NCI-H2196 (cell line): ENCODE results near the gene NPR2.
A peak's percentile ranks its signal among the peaks of the same experiment; 100 is the strongest.

Source experiments
- DNase-seq: peaks from one replicate; lab custom pipeline; 2025; ENCODE audit not compliant: unreplicated experiment; lab: John Stamatoyannopoulos, UW

Gene NPR2

DNA sequence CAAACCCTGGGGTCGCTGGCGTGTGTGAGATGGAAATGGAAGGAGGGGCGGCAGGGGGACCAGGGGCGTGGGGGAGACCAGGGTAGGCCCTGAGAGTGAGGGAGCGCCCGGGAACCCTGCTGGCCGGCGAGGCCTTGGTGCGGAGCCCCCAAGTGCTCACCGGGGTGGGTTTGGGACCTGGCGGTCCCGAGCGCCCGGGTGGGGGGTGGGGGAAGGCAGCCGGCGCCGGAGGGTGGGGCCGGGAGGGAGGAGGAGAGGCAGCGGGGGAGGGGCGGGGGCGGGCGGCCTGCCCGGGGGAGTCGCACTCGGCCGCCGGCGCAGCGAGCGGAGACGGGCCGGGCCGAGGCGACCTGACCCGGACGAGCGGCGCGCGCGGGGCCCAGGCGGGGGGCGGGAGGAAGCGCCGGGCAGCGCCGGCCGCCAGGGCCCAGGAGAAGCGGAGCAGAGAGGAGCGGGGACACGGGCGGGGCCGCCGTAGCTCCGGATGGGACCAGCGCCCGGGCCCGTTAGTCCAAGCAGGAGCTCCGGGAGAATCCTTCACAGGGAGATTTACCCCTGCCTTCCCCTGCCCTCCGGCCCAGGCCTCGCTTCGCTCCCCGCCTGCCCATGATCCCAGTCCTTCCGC lies at the start of gene NPR2:
Gene NPR2 (plus strand): TSS at position 295 of the 625 bp plus-strand sequence. CDS start 818 bp downstream, outside the sequence.
- no peak for DNase-seq

GRCh38 chr9:35741740-35742139 lies 49.7 kb upstream of the NPR2 start:
- no peak for DNase-seq

GRCh38 chr9:35743452-35743851 lies 47.9 kb upstream of the NPR2 start:
- DNase-seq, result no peak

GRCh38 chr9:35743880-35744518 lies 47.4 kb upstream of the NPR2 start:
- no peak for DNase-seq

DNA sequence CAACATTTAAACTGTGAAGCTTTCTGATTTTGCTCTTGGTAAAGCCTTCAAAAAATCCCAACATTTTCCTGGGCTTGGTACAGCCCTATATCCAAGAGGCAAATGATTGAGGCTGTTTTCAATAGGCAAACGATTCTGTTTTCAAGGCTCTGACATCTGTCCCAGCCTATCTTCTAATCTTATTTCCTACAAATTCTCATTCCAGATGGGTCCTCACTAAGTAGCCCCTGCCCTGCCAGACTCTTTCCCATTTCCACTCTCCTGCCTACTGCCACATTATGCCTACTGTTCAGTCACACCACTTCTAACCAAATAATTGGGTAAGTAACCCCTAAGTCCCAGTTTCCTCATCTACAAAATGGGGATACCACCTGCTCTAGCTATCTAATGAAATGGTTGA lies 45.8 kb upstream of the NPR2 start:
- DNase-seq, result no peak

DNA sequence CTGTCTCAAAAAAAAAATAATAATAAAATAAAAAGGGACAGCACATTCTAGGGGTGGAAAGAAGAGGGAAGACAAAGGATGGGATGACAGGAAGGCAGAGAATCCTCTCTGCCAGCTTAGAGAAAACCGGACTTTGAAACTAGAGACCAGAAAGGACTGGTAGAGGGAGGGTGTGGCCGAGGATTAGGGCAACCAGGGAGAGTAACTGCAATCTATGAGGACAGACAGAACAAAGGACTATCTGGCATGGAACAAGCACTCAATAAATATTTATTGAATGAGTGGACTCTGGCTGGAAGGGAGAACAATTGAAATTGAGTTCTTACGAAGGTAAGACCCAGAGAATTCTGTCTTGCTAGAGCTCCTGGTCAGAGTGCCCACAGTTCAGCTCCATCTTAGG lies 44.8 kb upstream of the NPR2 start:
- DNase-seq, result no peak

DNA sequence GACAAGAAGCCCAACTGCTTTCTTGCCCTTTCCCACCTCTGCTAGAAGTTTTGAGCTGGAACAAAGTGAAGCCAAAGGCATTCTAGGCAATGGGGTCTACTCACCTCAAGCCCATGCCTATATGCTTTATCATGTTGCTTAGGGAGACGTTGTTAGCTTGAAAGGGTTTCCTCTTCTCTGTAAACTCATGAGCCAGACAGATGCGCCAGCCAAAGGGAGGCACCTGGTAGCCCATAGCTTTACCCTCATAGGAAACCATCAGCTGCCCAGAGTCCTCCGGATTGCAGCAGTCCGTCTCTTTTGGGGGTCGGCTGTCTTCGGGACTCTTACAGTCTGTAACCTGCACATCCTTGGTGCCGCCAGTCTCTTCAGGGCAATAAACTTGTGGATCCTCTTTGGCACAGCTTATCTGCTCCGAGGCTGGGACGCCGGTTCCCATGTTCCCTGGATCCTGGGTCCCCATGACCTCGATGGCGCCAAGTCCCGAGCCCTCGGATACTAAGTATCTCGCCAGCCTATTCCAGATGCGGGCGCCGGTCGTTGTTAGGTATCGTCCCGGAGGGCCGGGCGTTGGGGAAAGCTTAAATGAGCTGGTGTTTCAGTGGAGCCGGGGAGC lies 43.0 kb upstream of the NPR2 start:
- no peak for DNase-seq

GRCh38 chr9:35748858-35749514 lies 42.4 kb upstream of the NPR2 start, which contains the start of the genes GBA2 and RGP1:
TSS of gene GBA2 (minus strand) at chr9:35749228. CDS start at chr9:35748704, 524 bp downstream.
TSS of gene RGP1 (plus strand) at chr9:35749287. CDS start at chr9:35749756, 469 bp downstream.
- peak; percentile 88 for DNase-seq

GRCh38 chr9:35749515-35750255 lies 41.7 kb upstream of the NPR2 start:
- DNase-seq, result peak; percentile 31

DNA sequence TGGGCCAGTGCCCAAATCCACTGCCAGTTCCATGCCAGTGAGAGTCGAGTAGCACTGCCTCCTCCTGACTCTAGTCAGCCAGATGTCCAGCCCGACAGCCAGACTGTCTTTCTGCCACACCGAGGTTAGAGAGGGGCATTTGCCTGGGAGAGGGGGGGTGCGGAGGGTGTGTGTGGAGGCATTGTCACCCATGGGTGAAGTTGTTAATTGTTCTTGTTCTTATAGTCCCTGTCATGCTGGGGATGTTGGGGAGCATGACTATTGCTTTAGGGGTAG lies 41.2 kb upstream of the NPR2 start:
- DNase-seq, result no peak

DNA sequence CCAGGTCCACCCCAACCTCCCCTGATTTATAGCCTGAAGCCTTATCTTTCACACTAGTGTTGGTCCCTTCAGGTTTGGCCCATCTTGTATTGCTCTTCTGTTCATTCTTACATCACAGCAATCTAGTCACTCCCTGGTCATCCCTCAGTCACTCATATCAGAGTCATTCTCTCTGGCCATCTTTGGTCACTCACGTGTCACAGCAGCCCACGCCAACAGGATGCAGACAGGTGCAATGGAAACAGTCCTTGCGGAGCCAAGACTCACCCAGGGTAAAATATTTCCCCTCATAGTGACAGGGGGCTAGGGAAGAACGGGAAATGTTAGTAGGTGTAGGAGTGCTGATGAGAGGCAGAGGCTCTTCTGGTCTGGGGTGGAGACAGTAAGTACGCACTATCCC lies 37.9 kb upstream of the NPR2 start:
- no peak for DNase-seq

DNA sequence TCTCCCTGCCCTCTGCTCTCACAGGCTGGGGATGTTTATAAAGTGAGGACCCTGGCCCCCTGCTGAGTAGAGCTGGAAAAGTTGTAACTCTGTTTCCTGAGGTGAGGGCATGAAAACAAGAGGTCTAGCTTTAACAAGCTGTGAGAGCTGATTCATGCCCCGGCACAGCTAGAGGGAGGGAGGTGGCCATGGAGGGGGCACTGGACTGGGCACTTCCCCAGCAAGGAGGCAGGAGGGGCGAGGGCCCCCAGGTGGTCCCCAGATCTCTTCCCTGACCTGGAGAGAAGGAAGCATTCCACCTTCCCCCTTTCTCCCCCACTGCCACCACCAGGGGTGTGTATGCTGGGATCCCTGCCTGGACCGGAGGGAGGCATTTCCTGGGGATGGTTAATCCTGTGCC lies 37.1 kb upstream of the NPR2 start, which contains the start of gene MSMP:
Gene MSMP (minus strand): TSS at position 13 of the 400 bp plus-strand sequence. CDS start 147 bp downstream, outside the sequence.
- no peak for DNase-seq

DNA sequence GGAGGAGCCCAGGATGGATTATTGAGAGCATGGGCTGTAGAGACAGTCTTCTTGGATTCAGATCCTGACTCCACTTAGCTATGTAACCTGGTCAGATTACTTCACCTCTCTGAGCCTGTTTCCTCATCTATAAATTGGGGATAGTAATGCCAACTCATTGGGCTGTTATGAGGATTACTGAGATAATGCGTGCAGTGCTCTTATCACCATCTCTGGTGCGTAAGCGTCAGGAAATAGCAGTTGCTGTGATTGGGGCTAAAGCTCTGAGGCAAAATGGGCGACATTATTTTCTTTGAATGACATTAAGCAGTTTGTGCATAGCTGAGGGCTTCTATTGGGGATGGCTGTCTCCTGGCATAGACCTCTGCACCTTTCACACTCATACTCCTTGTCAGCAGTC lies 36.3 kb upstream of the NPR2 start:
- DNase-seq, result no peak

DNA sequence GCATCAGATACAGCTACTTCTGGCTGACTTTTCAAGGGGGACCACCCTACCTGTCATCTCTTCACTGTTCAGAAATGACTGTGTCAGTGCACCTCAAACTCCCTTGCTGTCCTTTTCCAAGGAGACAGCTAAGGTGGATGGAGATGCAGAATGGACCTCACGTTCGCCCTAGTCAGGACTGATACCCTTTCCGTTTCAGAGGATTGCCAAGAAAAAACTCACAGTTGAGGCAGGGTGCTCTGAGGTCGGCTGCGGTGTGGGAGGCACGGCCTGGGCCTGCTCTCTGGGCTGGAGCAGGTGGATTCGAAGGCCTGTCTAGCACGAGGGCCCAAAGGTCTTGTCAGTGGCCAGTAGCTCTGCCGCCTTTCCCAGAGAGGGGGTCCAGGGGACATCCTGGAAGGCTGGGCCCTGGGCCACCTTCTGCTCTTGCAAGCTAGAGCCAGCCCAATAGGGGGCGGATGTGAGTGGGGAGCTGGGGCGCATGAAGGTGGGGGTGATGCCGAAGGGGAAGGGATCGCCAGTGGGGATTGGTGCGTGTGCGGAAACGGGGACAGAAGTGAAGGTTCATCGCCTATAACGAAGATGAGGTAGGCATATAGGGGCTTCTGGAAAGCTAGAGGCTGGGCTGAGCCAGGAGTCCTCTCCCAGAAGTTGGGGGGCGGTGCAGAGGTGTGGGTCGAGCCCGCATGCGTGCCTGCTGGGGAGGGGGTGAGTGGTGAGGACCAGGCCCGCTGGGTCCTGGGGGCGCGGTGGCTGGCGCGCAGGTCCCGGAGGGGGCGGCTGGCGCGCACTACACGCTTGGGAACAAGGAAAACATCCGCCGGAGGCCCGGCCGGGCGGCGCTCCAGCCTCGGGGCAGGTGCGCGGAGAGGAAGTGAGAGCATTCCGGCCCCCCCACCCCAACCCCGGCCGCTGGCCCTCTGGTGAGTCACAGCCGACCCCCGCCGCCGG lies 34.8 kb upstream of the NPR2 start:
- peak; percentile 74 for DNase-seq

GRCh38 chr9:35757226-35757891 lies 34.0 kb upstream of the NPR2 start:
- peak; percentile 64 for DNase-seq

DNA sequence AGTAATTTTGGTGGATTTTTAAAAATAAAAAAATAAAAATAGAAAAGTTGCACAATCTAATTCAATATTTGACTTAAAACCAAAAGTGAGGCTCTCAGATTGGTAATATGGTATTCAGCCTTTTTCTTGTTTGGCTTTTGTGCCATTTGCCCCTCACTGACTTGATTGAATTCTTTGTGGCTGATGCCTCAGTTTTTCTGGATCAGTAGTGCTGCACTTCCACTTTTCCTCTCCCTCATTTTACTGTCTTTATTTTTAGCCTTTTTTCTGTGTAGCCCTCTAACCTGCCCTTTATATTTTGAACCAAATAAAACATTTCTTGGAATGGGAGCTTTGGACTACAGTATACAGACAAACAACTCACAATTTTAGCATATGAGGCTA lies 33.5 kb upstream of the NPR2 start:
- no peak for DNase-seq

DNA sequence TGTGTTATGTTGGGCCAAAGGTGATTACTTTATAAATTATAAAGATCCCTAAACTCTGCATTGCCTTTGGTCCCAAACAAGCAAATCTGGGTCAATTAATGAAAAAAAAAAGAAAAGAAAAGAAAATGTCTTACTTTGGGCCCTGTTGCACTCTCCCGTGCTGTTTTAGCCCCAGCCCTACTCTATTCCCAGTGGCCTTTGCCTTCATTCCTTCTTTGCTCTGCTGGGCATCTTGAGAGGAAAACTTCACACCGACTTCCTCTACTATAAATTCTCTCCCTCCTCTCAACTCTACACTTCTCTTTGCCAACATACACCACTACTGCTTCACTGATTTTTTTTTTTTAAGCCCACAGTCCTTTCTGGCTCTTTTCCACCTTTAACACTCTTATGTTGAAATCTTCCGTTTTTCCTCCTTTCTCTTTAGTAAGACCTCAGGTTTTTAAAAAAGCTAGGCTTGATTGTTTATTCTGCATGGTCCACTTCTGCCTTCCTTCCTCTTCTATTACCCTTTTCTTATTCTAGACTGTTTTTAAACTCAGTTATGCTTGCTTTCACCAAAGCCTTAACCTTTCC lies 32.8 kb upstream of the NPR2 start:
- no peak for DNase-seq

GRCh38 chr9:35759795-35760194 lies 31.6 kb upstream of the NPR2 start:
- DNase-seq, result no peak

- peak; percentile 59 for DNase-seq
Measured at GRCh38 chr9:35760651-35761050, 30.7 kb upstream of the NPR2 start.
